ENCODE data around the gene ACAT2. TPM values are rescaled to one million over a fixed set of nuclear protein-coding genes. Genes with fewer than 3 reads are reported as not detected.
A peak's percentile ranks its signal among the peaks of the same experiment; 100 is the strongest.
"Not testable (repeated sequence)": the region's sequence is repeated elsewhere in the genome, so short reads cannot be mapped to it uniquely, and the experiment has no call there.

ACAT2 gene
- total RNA-seq = 8.7 TPM
- long read RNA-seq, transcript ACAT2-201 (9 exons, 3,180 nt) = major isoform, 17 of 23 reads
- long read RNA-seq, partial matches to known transcripts = 3 of 23 reads
- long read RNA-seq, other reads (novel, unspliced or antisense) = 3 of 23 reads

- intact Hi-C loops (cut with DNase I) = loop anchor here (2.0 kb wide), 2 partner anchors 27 to 35 kb away; partner anchors contain the start of genes TCP1 and WTAP
- peak; percentile 98 for DNase-seq (ENCODE audit: low spot score)
Observed at GRCh38 chr6:159761873-159762680, at the start of gene ACAT2. ACAT2 (plus strand) TSS chr6:159762045; CDS start chr6:159762088, 43 bp downstream.

DNA sequence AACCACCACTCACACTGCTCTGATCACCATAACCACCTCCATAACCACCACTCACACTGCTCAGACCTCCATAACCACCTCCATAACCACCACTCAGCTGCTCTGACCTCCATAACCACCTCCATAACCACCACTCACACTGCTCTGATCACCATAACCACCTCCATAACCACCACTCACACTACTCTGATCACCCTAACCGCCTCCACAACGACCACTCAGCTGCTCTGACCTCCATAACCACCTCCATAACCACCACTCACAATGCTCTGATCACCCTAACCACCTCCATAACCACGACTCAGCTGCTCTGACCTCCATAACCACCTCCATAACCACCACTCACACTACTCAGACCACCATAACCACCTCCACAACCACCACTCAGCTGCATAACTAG, 49.5 kb upstream of the ACAT2 start:
- intact Hi-C loops (cut with DNase I); DNase-seq (ENCODE audit: low spot score): not testable (repeated sequence)

DNA sequence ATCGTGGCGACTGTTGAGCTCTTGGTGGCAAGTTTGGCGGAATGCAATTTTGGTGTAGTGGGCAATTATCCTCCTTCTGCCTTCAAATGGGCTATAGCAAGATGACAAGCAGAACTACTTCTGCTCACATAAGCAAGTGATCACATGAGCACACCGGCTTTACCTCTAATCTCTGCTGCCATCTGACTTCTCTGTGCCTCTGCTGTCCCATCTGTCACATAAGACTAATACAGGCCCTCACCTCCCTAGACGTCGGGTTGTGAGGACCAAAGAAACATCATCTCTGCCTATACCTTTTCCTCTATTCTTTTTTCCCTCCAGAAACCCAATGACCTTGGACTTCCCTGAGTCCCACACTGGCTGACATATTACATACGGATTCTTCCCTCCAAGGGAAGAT, 47.9 kb upstream of the ACAT2 start:
- DNase-seq (ENCODE audit: low spot score) = no peak
- intact Hi-C loops (cut with DNase I) = no loop called here

DNA sequence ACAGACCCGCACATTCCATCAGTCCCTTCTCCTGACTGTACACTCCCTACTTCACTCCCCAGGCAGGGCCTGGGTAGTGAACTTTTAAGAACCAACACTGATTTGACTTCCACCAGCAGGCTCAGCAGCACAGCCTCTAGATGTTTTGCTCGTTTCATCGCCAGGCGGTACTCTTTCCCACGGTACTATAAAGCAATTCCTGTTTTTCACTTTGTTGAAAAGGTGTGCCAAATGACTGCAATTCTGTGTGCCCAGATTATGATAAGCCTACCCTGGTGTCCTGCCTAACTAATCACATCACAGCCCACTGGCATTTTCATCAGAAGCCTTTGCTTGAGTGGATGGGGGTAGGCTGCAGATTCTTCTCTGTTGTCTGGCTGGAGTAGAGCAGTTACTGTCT, 47.4 kb upstream of the ACAT2 start:
- DNase-seq (ENCODE audit: low spot score) = no peak
- intact Hi-C loops (cut with DNase I) = no loop called here

GRCh38 chr6:159715166-159715565, 46.7 kb upstream of the ACAT2 start:
- DNase-seq (ENCODE audit: low spot score) = no peak
- intact Hi-C loops (cut with DNase I) = no loop called here

DNA sequence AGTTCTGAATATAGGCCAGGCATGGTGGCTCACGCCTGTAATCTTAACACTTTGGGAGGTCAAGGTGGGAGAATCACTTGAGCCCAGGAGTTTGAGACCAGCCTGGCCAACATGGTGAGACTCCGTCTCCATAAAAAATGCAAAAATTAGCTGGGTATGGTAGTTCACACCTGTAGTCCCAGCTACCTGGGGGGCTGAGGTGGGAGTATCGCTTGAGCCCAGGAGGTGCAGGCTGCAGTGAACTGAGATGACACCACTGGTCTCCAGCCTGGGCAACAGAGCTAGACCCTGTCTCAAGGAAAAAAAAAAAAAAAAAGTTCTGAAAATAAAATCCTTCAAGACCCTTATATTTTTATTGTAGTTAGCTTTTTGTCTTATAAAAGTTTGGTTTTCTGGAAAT, 46.2 kb upstream of the ACAT2 start:
- DNase-seq (ENCODE audit: low spot score) = no peak
- intact Hi-C loops (cut with DNase I) = no loop called here

- intact Hi-C loops (cut with DNase I) = no loop called here
- DNase-seq (ENCODE audit: low spot score) = no peak
Observed at GRCh38 chr6:159716247-159717096, 45.4 kb upstream of the ACAT2 start.

- intact Hi-C loops (cut with DNase I) = no loop called here
- DNase-seq (ENCODE audit: low spot score) = no peak
Observed at GRCh38 chr6:159718634-159719033, 43.2 kb upstream of the ACAT2 start.

DNA sequence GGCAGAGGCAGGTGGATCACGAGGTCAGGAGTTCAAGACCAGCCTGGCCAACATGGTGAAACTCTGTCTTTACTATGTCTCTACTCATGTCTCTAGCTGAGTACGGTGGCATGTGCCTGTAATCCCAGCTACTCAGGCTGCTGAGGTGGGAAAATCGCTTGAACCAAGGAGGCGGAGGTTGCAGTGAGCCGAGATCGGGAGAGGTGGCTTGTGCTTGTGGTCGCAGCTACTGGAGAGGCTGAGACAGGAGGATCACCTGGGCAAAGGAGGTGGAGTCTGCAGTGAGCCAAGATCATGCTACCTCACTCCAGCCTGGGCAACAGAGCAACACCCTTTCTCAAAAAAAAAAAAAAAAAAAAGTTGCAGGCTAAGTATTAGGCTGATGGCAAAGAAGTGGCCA, 42.6 kb upstream of the ACAT2 start:
- DNase-seq (ENCODE audit: low spot score) = no peak
- intact Hi-C loops (cut with DNase I) = no loop called here

DNA sequence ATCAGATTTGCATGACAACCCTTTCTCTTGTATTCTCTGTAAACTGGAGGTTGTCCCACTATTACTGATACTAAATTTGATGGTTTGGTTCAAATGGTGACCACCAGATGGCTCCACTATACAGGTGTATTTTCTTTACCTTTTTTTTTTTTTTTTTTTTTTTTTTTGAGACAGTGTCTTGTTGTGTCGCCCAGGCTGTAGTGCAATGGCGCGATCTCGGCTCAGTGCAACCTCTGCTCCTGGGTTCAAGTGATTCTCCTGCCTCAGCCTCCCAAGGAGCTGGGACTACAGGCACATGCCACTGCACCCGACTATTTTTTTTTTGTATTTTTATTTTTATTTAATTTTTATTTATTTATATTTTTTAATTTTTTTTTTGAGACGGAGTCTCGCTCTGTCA, 41.1 kb upstream of the ACAT2 start:
- no peak for DNase-seq (ENCODE audit: low spot score)
- intact Hi-C loops (cut with DNase I) = loop anchor here (10.0 kb wide), 1 partner anchor 244 kb away; the partner anchor contains the start of gene IGF2R

GRCh38 chr6:159721981-159722380, 39.9 kb upstream of the ACAT2 start:
- intact Hi-C loops (cut with DNase I) = loop anchor here (10.0 kb wide), 1 partner anchor 243 kb away; the partner anchor contains the start of gene IGF2R

GRCh38 chr6:159722655-159723054, 39.2 kb upstream of the ACAT2 start:
- DNase-seq (ENCODE audit: low spot score) = no peak
- intact Hi-C loops (cut with DNase I) = loop anchor here (10.0 kb wide), 1 partner anchor 242 kb away; the partner anchor contains the start of gene IGF2R

More at GRCh38 chr6:159721981-159722380, 39.9 kb upstream of the ACAT2 start:
- not testable (repeated sequence) for DNase-seq (ENCODE audit: low spot score)

DNA sequence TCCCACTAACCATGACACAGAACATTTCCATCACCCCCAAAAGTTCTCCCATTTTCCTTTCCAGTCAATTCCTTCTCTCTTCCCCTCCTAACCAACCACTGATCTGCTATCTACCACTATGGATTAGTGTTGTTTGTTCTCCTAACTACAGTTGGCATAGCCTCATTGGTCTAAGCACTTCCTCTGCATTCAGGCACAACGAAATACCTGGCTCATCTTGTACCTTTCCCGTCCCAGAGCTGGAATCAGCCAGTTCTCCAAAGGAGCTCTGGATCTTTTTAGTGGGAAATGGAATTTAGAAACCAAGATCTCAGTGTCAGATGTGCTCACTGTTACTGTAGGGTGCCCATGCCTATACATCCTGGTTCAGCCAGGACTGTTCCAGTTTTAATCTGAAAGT, 38.6 kb upstream of the ACAT2 start:
- no peak for DNase-seq (ENCODE audit: low spot score)
- intact Hi-C loops (cut with DNase I) = loop anchor here (10.0 kb wide), 1 partner anchor 242 kb away; the partner anchor contains the start of gene IGF2R

DNA sequence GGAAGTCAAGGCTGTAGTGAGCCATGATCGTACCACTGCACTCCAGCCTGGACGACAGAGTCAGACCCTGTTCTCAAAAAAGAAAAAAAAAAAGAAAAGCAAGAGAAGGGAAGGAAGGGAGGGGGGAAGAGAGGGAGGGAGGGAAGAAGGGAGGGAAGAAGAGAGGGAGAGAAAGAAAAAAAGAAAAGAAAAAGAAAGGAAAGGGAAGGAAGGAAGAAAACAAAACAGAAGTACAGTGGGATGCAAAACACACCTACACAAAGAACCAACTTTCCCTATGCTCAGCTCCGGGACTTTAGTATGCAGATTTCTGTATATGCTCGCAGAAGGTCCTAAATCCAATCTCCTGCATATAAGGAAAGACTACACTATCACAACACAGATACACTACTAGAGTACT, 37.1 kb upstream of the ACAT2 start:
- no peak for DNase-seq (ENCODE audit: low spot score)
- intact Hi-C loops (cut with DNase I) = loop anchor here (10.0 kb wide), 1 partner anchor 240 kb away; the partner anchor contains the start of gene IGF2R

DNA sequence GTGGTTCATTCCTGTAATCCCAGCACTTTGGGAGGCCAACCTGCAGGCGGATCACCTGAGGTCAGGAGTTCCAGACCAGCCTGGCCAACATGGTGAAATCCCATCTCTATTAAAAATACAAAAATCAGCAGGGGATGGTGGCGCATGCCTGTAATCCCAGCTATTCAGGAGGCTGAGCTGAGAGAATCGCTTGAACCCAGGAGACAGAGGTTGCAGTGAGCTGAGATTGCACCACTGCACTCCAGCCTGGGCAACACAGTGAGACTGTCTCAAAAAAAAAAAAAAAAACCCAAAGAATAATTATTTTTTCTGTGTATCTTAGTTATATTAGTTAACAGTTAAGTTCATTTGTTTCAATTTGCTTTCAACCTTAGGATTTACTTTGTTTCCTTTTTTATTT, 36.6 kb upstream of the ACAT2 start:
- intact Hi-C loops (cut with DNase I) = loop anchor here (10.0 kb wide), 1 partner anchor 240 kb away; the partner anchor contains the start of gene IGF2R
- DNase-seq (ENCODE audit: low spot score) = not testable (repeated sequence)

- intact Hi-C loops (cut with DNase I) = loop anchor here (2.0 to 10.0 kb wide), 4 partner anchors 34 to 238 kb away; partner anchors contain the start of genes IGF2R, SOD2 and TCP1
Observed at GRCh38 chr6:159726255-159726917, 35.5 kb upstream of the ACAT2 start.

GRCh38 chr6:159726918-159727716, 34.7 kb upstream of the ACAT2 start, which contains the start of gene WTAP:
WTAP (plus strand) TSS chr6:159727506; CDS start chr6:159736266, 8,760 bp downstream.
- peak; percentile 98 for DNase-seq (ENCODE audit: low spot score)
- intact Hi-C loops (cut with DNase I) = loop anchor here (2.0 to 10.0 kb wide), 4 partner anchors 34 to 238 kb away; partner anchors contain the start of genes IGF2R, SOD2 and TCP1

More at GRCh38 chr6:159726255-159726917, 35.5 kb upstream of the ACAT2 start:
- no peak for DNase-seq (ENCODE audit: low spot score)

All from cardiac septum (tissue), 1 donor.